ENCODE data around the gene FTSJ1.
"Not testable (repeated sequence)": the region's sequence is repeated elsewhere in the genome, so short reads cannot be mapped to it uniquely, and the experiment has no call there.

Gene FTSJ1

DNA sequence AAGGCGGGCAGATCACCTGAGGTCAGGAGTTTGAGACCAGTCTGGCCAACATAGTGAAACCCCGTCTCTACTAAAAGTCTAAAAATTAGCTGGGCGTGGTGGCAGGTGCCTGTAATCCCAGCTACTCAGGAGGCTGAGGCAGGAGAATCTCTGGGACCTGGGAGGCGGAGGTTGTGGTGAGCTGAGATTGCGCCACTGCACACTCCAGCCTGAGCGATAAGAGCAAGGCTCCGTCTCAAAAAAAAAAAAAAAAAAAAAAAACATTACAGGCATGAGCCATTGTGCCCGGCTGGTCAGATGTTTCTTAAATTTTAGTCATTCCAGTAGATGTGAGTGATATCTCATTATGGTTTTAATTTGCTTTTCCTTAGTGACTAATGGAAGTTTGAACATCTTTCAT, 49.9 kb downstream of the FTSJ1 start:
- not testable (repeated sequence) for DNase-seq (ENCODE audit: low read depth)

GRCh38 chrX:48530736-48531135, 54.7 kb downstream of the FTSJ1 start:
- no peak for DNase-seq (ENCODE audit: low read depth)

- no peak for DNase-seq (ENCODE audit: low read depth)
Measured at GRCh38 chrX:48531358-48531959, 55.5 kb downstream of the FTSJ1 start.

GRCh38 chrX:48532161-48532560, 56.2 kb downstream of the FTSJ1 start:
- DNase-seq (ENCODE audit: low read depth), result no peak

GRCh38 chrX:48533165-48533564, 57.2 kb downstream of the FTSJ1 start:
- DNase-seq (ENCODE audit: low read depth), result no peak
